HG02981 (cell line): ENCODE data around the gene RABL3.
A peak's percentile ranks its signal among the peaks of the same experiment; 100 is the strongest.
"Not testable (repeated sequence)": the region's sequence is repeated elsewhere in the genome, so short reads cannot be mapped to it uniquely, and the experiment has no call there.

Source experiments
- ATAC-seq: cut with Tn5 transposase; IDR thresholded peaks from one replicate; pipeline ENCODE4 v1.9.1; 2021; ENCODE audit warnings: mild to moderate bottlenecking, moderate library complexity; ENCODE audit not compliant: unreplicated experiment

RABL3 gene

DNA sequence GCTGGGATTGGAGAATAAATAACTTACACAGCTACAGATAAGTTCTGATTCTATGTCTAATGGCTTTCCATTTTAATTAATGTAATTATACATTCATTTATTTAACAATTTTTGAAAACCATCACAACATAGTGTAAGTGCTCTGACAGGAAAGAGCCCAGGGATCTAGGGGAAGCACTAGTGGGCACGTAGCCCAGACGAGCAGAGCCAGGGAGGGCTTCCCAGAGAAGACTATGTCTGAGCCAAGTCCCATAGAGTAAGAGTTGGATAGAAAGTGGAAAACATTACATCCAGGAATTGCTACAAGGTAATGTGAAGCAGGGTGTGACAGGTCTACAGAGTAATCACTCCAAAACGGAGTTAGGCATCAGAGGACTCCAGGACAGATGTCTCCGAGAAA, 57.4 kb downstream of the RABL3 start:
- no peak for ATAC-seq

DNA sequence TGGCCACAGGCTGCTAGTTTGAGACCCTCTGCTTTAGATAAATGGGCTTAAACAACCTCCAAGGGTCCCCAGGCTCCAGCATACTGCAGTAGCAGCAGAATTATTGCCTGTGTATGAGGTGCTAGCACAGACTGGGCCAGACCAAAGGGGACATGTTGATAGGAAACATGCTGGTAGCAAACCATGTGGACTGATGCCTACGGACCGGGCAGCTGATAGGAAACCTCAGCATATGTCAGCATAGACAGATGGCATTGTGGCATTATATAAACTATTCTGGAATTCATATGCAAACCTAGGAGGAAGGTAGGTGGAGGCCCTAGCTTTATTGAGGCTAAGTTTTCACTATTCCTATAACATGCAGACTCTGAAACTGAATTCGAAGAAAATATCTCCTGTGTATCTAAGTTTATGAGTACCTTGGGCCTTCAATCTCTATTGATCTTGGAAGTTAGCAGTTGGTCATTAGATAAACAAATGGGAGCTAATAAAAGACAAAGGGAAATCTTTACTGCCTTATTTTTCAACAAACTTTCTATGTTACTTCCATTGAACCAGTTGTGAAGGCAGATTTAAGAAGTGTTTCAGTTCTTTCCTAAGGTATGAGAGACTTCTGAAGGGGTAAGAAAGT, 58.5 kb downstream of the RABL3 start:
- ATAC-seq: no peak

DNA sequence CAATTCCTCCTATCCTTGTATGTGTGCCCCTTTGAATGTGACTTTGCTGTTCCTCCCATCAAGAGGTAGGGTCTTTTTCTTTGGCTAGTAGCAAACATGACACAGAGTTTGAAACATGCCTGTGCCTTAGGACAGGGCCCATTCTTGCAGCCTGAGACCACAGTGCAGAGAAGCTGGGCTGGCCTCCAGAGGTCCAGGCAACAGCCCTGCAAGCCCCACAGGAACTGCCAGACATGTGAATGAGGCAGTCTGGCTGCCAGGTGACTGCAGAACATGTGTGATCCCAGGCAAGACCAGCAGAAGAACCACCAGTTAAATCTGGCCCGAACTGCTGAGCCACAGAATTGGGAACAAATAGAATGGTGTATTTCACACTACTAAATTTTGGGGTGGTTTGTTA, 59.1 kb downstream of the RABL3 start:
- ATAC-seq: no peak

DNA sequence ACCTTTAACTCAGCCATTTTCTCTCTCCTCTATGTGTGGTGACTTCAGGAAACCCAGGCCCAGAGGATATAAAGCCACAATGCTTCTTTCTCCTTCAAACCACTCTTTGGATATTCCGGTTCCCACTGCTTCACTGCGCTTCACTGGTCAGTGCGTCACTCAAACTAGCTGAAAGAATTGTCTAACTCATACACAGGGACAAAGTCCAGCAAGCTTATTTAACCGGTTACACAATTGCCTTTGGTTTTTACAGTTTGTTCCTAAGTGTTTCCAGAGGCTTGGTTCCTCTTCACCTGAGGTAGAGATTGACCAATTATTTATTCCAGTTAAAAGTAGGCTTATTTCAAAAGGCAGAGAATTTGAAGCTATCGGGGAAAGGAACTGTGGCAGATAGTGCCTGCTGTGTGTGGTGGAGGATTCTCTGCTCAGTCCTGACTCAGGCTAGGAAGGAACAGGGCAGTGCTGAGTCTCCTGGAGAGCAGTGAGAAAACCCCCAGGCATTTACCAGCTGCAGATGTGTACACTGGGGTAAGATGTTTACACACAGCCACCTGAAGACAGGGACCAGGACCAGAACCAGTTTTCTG, 60.1 kb downstream of the RABL3 start, which contains the start of gene HGD:
Gene HGD, minus strand, starts transcription at position 145 of the 587 bp plus-strand sequence. Its CDS starts 128 bp downstream, at position 17.
- no peak for ATAC-seq

DNA sequence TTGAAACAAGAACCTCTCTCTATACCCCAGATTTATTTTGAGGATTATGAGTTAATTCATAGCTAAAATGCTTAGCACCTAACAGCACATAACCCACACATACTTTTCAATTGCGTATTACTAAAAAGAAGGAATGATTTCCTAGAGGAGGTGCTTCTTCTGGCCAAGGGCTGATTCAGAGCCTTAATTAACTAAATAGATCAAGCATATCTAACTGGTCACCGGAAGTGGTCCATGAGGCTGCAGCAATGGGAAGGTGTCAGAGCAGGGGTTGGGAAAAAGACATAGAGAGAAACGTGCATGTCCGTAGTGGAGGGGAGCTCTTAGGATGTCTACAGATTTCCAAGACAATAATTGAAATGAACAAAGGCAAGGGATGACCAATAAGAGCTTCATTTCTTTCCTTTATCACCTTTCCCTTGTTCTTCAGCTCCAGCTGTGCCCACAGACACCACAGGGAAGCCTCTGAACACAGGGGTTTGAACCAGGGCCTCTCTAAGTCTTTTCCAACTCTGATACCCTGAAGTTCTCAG, 60.7 kb downstream of the RABL3 start:
- no peak for ATAC-seq

DNA sequence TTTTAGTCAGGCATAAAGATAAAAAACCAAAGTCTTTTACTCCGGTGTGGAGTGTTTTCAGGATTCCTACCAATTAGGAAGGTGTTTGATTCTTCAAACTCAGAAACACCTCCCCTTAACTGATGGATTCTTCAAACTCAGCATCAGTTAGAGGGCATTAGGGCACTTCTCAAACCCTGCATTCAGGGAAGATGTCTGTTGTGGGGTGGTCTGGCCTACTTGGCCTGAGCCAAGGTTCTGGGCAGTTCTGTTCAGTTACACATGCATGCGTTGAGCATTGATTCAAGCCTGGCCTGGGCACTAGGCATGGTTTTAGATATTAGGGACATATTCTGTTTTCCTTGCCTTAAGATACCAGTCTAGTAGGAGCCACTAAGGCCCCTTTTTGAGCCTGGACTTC, 61.3 kb downstream of the RABL3 start:
- no peak for ATAC-seq

DNA sequence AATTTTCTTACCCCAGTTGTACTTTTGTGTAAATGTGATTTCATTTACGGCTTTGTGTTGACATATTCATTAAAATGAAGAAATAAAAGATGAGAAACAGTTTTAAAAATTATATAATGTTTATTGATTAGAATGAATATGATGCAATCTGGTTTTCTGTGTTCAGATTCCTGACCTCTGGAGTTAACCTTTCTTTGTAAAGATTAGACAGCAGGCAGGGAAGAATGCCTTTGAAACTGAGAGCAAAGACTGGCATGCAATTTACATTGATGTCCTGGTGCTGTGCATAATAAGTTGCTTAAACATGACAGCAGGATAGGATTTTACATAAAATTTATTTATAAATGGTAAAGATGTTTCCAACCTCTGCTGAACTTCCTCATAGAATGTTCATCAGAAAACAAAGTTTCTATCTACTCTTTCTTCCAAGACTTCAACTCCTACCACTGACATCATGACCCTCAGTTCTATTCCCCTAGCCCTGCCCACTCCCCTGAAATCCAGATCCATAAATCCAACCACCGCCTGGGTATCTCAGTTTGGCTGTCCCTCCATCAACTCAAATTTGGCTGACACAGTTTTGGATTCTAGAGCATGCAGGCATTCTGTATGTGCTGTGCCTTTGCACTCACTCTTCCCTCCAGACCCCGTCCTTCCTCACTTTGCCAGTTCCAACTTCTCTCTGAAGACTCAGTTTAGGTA, 62.0 kb downstream of the RABL3 start:
- ATAC-seq: no peak

DNA sequence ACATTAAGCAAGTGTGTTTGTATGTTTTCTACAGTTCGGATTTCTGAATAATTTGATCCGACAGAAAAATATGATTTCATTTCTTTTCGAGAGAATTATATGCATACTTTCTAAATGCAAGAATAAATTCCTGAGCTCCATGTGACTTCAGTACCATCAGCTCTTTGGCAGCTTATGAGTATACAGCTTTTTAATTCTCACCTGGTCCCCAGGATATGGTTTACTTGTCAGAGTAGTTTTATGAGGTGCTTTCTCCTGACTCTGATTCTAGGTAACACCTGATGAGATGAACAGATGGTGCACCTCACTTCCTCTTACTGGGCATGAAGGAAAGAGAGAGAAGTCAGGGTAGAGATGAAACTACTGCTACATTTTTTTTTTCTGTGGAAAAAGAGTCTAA, 63.3 kb downstream of the RABL3 start:
- ATAC-seq: peak; percentile 37

DNA sequence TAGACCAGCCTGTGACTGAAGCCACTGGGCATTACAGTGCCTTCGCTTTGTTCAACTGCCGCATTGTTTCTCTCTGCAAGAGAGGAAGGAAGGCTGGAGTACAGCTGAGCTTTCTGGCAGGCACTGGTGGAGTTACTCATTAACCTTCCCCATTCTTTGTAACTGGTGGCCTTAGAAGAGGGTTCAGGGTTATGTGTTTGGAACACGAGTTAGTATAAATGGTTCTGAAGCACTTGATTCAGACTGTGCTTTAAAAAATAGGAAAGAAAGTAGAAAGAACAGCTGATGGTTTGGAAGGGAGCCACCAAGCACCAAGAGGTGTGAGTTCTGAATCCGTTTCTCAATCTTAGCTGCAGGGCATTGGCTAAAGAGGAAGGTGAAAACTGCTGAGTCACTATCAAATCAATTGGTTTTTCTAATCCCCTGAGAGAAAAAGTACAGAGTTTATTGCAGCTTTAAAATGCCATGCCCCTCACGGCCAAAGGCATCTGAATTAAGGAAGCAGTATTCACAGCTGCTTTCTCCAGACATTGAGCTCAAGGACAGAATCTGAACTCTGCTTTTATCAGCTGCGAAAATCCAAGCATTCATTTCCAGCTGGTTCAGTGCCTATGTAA, 63.9 kb downstream of the RABL3 start:
- peak; percentile 90 for ATAC-seq

DNA sequence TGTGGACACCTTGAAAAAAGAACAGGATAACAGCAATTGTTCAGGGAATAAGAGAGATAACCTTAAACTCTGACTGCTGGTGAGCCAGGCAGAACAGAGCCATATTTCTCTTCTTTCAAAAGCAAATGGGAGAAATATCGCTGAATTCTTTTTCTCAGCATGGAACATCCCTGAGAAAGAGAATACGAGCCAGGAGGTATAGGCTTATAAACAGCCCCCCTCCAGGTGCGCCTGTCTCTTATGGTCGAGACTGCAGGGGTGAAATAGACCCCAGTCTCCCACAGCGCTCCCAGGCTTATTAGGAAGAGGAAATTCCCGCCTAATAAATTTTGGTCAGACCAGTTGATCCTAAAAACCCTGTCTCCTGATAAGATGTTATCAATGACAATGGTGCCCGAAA, 65.1 kb downstream of the RABL3 start:
- not testable (repeated sequence) for ATAC-seq

DNA sequence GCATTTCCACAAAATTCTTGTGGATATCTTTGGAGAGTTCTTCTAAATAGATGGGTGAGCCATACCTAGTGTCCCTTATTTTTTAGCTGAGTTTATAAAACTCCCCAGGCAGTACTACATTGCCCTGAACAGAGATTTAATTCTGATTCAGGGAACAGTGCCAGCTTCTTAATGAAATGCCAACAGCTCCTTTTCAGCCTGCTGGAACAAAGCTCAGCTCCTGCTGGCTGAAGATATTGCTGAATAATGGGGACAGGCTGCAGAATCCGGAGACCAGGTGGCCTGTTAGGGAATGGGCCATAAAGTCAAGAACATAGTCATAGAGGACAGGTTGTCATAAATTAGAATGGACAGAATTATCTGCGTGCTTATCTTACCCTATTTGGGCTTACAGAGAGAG, 69.2 kb downstream of the RABL3 start:
- no peak for ATAC-seq

DNA sequence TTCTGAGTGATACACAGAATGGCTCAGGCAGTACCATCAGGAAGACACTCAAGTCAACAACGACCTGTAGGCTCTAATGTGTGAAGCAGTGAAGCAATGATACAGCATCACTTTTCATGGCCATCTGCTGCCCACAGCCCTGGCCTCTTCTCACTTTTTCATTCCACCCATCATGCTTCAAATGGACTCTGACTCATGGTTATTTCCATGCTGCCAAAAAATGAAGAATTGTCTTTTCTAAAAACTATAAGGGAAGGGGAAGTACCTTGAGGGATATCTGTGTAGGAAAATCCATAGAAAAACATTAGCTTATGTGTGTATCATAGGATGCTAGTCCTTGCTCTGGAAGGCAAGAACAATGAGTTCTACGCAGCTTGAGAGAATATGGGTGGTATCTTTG, 71.7 kb downstream of the RABL3 start:
- no peak for ATAC-seq

DNA sequence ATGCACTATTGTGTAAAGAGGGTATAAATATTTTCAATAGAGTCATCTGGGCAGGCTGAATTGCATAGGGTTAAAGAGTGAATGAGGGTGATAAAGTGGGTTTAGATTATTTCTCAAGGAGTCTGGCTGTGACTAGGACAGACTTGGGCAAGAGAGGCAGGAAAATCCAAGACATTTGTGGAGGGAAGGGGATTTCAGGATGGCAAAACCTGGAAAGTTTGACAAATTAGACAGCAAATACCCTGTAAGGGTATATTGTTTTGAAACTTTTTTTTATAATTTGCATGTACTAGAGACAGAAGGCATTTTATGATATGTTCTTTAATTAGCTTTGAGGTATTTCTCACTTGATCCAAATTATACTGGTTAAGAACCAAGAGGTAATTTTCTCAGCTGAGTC, 77.4 kb downstream of the RABL3 start:
- ATAC-seq: no peak

DNA sequence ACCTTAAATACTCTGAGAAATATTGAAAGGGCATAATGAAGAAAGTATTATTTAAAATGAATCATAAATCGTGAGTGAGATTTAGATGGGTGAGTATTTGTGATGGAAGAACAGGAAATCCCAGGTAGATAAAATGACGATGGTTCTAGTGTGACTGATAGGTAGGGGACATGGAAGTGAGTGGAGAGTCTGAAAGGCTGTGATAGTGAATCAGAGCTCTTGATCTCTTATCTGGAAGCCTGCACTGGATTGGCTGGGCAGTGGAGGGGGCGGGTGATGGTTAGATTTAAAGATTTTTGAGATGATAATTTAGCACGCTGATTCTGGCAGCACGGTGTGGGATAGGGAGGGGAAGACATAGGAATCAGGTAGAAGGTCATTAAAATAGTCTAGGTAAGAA, 80.4 kb downstream of the RABL3 start:
- no peak for ATAC-seq

DNA sequence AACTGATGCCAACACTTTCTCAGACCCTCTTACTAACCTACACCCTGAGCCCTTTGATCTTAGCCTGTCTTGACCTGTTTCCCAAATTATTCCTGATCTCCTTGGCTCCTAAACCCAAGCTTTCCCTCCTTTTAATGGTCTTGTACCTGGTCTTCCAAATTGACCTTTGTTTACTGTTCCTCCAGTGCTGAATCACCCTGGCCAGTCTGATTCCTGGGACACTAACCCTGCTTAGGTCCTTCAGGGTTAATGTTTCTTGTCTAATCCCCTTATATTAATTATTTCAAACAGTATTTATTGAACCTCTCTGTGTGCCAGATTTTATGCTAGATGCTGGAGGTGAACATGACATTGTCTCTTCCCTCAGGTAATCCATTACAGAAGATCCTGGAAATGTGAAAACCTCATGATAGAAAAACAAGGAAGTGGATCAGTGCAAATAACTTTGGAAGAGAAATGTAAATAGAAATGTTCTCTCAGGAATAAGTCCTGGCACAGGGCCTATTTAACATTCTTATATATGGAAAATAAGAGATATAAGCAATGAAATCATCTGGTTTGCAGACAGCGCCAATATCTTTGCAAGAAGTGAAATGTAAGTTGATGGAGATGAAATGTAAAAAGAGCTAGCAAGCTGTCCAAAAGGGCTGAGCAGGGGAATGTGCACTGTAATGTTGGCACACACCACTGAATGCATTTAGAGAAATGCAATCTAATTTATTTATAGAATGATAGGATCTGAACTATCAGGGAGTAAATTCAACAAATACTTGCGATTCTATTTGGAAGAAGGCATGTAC, 81.0 kb downstream of the RABL3 start:
- ATAC-seq: no peak

DNA sequence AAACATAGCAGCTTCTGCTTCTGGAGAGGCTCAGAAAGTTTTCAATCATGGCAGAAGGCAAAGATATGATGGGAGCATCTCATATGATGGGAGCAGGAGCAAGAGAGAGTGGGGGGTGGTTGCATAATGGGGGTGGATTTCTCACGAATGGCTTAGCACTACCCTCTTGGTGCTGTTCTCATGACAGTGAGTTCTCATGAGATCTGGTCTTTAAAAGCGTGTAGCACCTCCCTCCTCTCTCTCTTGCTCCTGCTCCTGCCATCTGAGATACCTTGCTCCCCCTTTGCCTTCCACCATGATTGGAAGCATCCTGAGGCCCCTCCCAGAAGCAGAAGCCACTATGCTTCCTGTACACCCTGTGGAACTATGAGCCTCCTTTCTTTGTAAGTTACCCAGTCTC, 82.5 kb downstream of the RABL3 start:
- no peak for ATAC-seq

DNA sequence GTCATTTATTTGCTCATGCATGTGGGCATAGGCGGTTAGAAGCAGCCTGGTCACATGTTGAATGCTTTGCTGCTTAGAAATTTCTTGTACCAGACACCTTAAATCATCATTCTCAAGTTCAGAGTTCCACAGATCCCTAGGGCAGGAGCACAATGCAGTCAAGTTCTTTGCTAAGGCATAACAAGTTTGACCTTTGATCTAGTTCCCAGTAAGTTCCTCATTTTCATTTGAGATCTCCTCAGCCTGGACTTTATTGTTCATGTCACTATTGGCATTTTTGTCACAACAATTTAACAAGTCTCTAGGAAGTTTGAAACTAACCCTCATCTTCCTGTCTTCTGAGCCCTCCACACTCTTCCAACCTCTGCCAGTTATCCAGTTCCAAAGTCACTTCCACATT, 83.0 kb downstream of the RABL3 start:
- ATAC-seq: no peak

DNA sequence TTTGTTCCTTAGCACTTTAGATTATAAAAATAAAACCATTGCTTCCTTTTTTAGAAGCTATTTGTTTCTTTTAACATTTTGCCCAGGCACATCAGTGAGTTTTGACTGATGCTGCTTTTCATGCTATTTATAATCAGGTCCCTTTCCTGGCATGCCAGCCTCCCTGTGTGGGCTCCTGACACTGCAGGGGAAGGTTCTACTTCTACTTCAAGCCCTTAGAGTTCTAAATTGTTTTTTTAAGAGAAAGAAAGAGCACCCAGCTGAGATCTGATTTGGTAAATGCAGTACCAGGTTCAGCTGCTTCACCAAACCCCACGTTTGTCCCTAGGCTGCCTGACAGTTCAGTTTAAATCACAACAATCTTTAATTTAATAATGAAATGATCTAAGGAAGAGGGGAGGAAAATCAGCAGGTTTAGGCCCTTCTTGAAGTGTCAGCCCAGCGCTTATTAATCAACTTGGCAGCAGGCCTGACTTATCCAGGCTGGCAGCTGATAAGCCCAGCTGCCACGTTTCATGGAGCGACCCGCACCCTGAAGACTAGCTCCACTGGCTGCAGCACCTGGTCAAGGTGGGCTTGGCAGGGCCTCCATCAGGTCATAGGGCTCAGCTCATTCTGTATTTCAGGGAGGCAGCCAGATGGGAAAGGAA, 89.3 kb downstream of the RABL3 start:
- ATAC-seq: no peak

DNA sequence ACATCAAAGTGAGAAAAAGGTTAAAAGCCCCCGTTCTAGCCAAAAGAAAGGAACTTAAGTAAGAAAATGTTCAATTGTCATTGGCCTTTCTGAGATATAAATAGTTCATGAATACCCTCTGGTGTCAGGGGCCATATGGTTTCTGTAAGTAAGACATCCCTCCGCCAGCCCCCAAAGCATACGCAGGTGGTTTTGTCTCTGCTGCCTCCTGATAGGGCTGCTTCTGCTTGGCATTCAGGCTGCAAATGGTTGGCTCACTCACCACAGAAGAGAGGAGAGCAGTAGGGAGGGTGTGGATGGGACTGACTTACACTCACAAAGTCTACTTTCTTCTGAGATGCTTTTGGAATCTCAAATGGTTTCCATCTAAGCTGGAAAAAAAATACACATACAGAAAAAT, 90.0 kb downstream of the RABL3 start:
- no peak for ATAC-seq

DNA sequence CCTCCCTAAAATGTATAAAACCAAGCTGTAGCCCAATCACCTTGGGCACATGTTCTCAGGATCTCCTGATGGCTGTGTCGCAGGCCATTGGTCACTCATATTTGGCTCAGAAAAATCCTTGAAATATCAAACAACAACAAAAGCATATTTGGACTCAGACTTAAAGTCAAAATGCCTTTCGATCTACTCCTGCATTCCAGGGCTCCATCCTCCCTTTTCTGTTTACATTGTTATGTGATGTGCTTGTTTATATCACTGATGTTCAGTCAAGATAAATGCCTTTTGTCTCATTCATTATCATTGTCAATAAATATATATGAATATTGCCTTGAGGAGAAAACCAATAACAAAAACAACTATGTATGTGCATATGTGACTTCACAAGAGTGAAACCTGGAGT, 92.0 kb downstream of the RABL3 start:
- no peak for ATAC-seq
